SU-DHL-6 (cell line): ENCODE data around the gene DNAH14.

Experiments
- H2AFZ ChIP-seq: fragments of 200-600 bp; sonication (generic); 2 replicates; pipeline ENCODE4 v1.6.1; 2014; ENCODE audit warnings: low read depth, mild to moderate bottlenecking, moderate library complexity, mixed read lengths, antibody characterized with exemption, low read length; ENCODE audit not compliant: severe bottlenecking
- H3F3A ChIP-seq: fragments of 200-600 bp; shearing (Covaris generic); 2 replicates; pipeline ENCODE4 v1.6.0; 2016; ENCODE audit warnings: antibody characterized with exemption, mild to moderate bottlenecking; ENCODE audit not compliant: insufficient read depth
- H3K27ac ChIP-seq: fragments of 200-600 bp; sonication (generic); 2 replicates; pipeline ENCODE4 v1.5.1; 2016; ENCODE audit warnings: low read depth, mild to moderate bottlenecking, low read length, moderate library complexity, mixed read lengths
- H3K27me3 ChIP-seq: fragments of 200-600 bp; sonication (generic), shearing (Covaris generic); 2 replicates; pipeline ENCODE4 v1.6.0; 2014; ENCODE audit warnings: mild to moderate bottlenecking, low read length
- H3K36me3 ChIP-seq: fragments of 200-600 bp; sonication (generic); 2 replicates; pipeline ENCODE4 v1.6.1; 2014; ENCODE audit warnings: mild to moderate bottlenecking, low read length, mixed read lengths
- H3K4me2 ChIP-seq: fragments of 300-600, 200-600 bp; shearing (Covaris generic), sonication (generic); 2 replicates; pipeline ENCODE4 v1.6.0; 2014; ENCODE audit warnings: low read length, low read depth, mild to moderate bottlenecking; ENCODE audit not compliant: poor library complexity, severe bottlenecking
- H3K4me3 ChIP-seq: fragments of 200-600 bp; sonication (generic); 2 replicates; pipeline ENCODE4 v1.5.1; 2014; ENCODE audit warnings: antibody characterized with exemption, low read length, mild to moderate bottlenecking, mixed read lengths; ENCODE audit not compliant: insufficient read depth, poor library complexity, severe bottlenecking
- H3K79me2 ChIP-seq: fragments of 200-600 bp; sonication (generic); 2 replicates; pipeline ENCODE4 v1.6.1; 2014; ENCODE audit warnings: mild to moderate bottlenecking, low read length, moderate library complexity; ENCODE audit not compliant: insufficient read depth
- H3K9ac ChIP-seq: fragments of 200-600 bp; sonication (generic); 2 replicates; pipeline ENCODE4 v1.7.0; 2014; ENCODE audit warnings: mild to moderate bottlenecking, low read length
- H3K9me2 ChIP-seq: fragments of 200-600 bp; sonication (generic); replicated peaks from 2 replicates; pipeline ENCODE4 v1.6.1; 2014; ENCODE audit warnings: low read length; ENCODE audit not compliant: insufficient read depth
- H3K9me3 ChIP-seq: fragments of 200-600 bp; sonication (generic); 2 replicates; pipeline ENCODE4 v1.6.1; 2014; ENCODE audit warnings: low read length, mixed read lengths; ENCODE audit not compliant: insufficient read depth
- H4K20me1 ChIP-seq: fragments of 200-600 bp; sonication (generic); 2 replicates; pipeline ENCODE4 v1.6.1; 2014; ENCODE audit warnings: low read depth, mild to moderate bottlenecking, antibody characterized with exemption, low read length, moderate library complexity, mixed read lengths
- CTCF ChIP-seq: fragments of 200-600 bp; sonication (generic); IDR thresholded peaks from one replicate; pipeline ENCODE4 v1.5.1; 2017; ENCODE audit warnings: antibody characterized with exemption, mild to moderate bottlenecking, low read length, moderate library complexity; ENCODE audit not compliant: insufficient read depth, poor library complexity, severe bottlenecking
- EZH2phosphoT487 ChIP-seq: fragments of 200-600 bp; sonication (generic), shearing (Covaris generic); conservative IDR thresholded peaks from 2 replicates; pipeline ENCODE4 v1.6.1; 2018; ENCODE audit warnings: mild to moderate bottlenecking, antibody characterized with exemption, low read length, moderate library complexity, mixed read lengths

DNAH14 gene

GRCh38 chr1:225042263-225042662 is 112.8 kb downstream of the DNAH14 start:
- Histone ChIP-seq H3F3A (no peaks in the 10 kb centered on the region), H3K79me2 (no peaks in the 10 kb centered on the region), H4K20me1 (no peaks in the 10 kb centered on the region), H3K36me3 (no peaks in the 10 kb centered on the region), H3K4me2 (no peak overlapping the region), H3K4me3 (no peak overlapping the region), H3K9ac (no peak overlapping the region), H3K27ac (no peak overlapping the region), H3K9me2 (no peaks in the 10 kb centered on the region), H3K9me3 (no peaks in the 10 kb centered on the region; the same call in 1 of the 2 replicates), H2AFZ (no peak overlapping the region), H3K27me3 (no peaks in the 10 kb centered on the region)
- TF ChIP-seq CTCF (no peak), EZH2phosphoT487 (no peak)

- no peaks in the 10 kb centered on the region for H4K20me1 ChIP-seq
- H3K27me3 ChIP-seq: no peaks in the 10 kb centered on the region
- TF ChIP-seq CTCF (no peak), EZH2phosphoT487 (no peak)
- no peak overlapping the region for H3K9ac ChIP-seq
- H2AFZ ChIP-seq: no peak overlapping the region
- no peak overlapping the region for H3K4me2 ChIP-seq
- no peaks in the 10 kb centered on the region for H3K36me3 ChIP-seq
- no peak overlapping the region for H3K27ac ChIP-seq
- no peaks in the 10 kb centered on the region for H3K9me2 ChIP-seq
- no peaks in the 10 kb centered on the region; the same call in 1 of the 2 replicates for H3K9me3 ChIP-seq
- no peaks in the 10 kb centered on the region for H3K79me2 ChIP-seq
- no peaks in the 10 kb centered on the region for H3F3A ChIP-seq
- no peak overlapping the region for H3K4me3 ChIP-seq
Observed at GRCh38 chr1:225044258-225044657, 114.8 kb downstream of the DNAH14 start.

DNA sequence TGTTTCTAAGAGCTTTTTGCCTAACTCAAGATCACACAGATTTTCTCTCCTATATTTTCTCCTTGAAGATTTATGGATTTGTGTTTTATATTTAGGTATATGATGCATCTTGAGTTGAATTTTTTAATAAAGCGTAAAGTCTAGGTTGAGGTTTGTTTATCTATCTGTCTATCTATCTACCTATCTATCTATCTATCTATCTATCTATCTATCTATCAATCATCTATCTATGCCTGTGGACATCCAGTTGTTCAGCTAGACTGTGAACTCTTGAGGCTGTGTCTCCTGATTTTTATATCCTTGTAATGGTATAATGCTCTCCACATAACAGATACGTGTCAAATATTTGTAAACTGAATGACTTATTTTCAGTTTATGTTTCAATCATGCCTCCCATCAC is 120.1 kb downstream of the DNAH14 start:
- Histone ChIP-seq H3F3A (no peaks in the 10 kb centered on the region), H4K20me1 (no peaks in the 10 kb centered on the region), H3K27me3 (no peaks in the 10 kb centered on the region), H3K27ac (no peak overlapping the region), H3K4me3 (no peak overlapping the region), H3K9me3 (no peaks in the 10 kb centered on the region; the same call in 1 of the 2 replicates), H2AFZ (no peak overlapping the region), H3K79me2 (no peaks in the 10 kb centered on the region), H3K36me3 (no peaks in the 10 kb centered on the region; the same call in 1 of the 2 replicates), H3K9me2 (no peaks in the 10 kb centered on the region), H3K4me2 (no peak overlapping the region), H3K9ac (no peak overlapping the region)
- TF ChIP-seq CTCF (no peak), EZH2phosphoT487 (no peak)

DNA sequence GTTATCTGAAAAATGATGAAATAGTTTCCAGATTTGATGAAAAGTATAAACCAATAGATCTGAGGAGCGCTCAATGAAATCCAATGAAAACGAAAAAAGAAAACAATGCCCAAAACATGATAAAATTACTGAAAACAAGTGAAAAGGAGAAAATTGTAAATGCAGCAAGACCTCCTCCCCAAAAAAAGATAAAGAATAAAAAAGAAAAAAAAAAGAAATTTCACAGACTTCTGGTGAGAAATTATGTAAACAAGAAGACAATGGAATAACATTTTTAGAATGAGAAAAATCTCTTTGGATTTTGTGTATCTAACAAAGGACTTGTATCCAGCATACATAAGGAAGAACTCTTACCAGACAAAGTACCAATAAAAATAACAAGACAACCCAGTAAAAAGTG is 134.2 kb downstream of the DNAH14 start:
- H3K9me3 ChIP-seq: no peaks in the 10 kb centered on the region
- H3K36me3 ChIP-seq: no peaks in the 10 kb centered on the region
- no peaks in the 10 kb centered on the region for H4K20me1 ChIP-seq
- no peaks in the 10 kb centered on the region for H3K79me2 ChIP-seq
- no peaks in the 10 kb centered on the region for H3F3A ChIP-seq
- no peak overlapping the region for H2AFZ ChIP-seq
- no peak overlapping the region for H3K9ac ChIP-seq
- H3K4me2 ChIP-seq: no peak overlapping the region
- H3K4me3 ChIP-seq: no peak overlapping the region
- TF ChIP-seq CTCF (no peak), EZH2phosphoT487 (no peak)
- H3K9me2 ChIP-seq: no peaks in the 10 kb centered on the region
- no peaks in the 10 kb centered on the region for H3K27me3 ChIP-seq
- H3K27ac ChIP-seq: no peak overlapping the region
